Testis (tissue), 3 donors: ENCODE measurements around the gene RNF166. TPM values are rescaled to one million over a fixed set of nuclear protein-coding genes. Genes with fewer than 3 reads are reported as not detected.

Experiments used
- DNase-seq: peaks from one replicate; pipeline ENCODE4 v3.0.0-alpha.2; 2019
- H3K27ac ChIP-seq, 2 donors: fragments of 200-600 bp; sonication (generic); one replicate each; pipeline ENCODE4 v1.5.1; 2019
- H3K27me3 ChIP-seq: fragments of 200-600 bp; sonication (generic); one replicate; pipeline ENCODE4 v1.5.1; 2019
- H3K36me3 ChIP-seq: fragments of 200-600 bp; sonication (generic); one replicate; pipeline ENCODE4 v1.5.1; 2017; ENCODE audit warnings: low read depth; ENCODE audit errors: missing control alignments
- H3K4me1 ChIP-seq: fragments of 200-600 bp; sonication (generic); one replicate; pipeline ENCODE4 v1.5.1; 2019
- H3K4me3 ChIP-seq, 2 donors: fragments of 200-600 bp; sonication (generic); one replicate each; pipeline ENCODE4 v1.5.1; 2017 to 2019
- H3K9me3 ChIP-seq: fragments of 200-600 bp; sonication (generic); one replicate; pipeline ENCODE4 v1.5.1; 2017
- CTCF ChIP-seq, 3 experiments: fragments of 450-650 bp in 2 of 3; fragments of 200-600 bp in 1 of 3; sonication (generic) in 1 of 3; IDR thresholded peaks; one replicate each; pipeline ENCODE4 v1.5.1; 2016 to 2019; ENCODE audit warnings: antibody characterized with exemption in 3 of 3, mild to moderate bottlenecking in 2 of 3, moderate library complexity in 1 of 3
- POLR2A ChIP-seq: fragments of 450-650 bp; IDR thresholded peaks from one replicate; pipeline ENCODE4 v1.6.1; 2017; ENCODE audit warnings: antibody characterized with exemption, mild to moderate bottlenecking, moderate library complexity
- WGBS, 2 donors: methylation state at CpG; one replicate each; pipeline ENCODE4 v1.1.5; 2018; 5-methylcytosine and 5-hydroxymethylcytosine counted together
- intact Hi-C: fragments of 100-400 bp; cut with DNase I; formaldehyde crosslinking; loops from one replicate; pipeline ENCODE4 v1.15.1; 2023; ENCODE audit warnings: low total_unique reads
- polyA plus RNA-seq: library from polyadenylated mRNA; stranded (reverse); fragments of 350-450 nt; fragmentation: Illumina TruSeq; extraction: RNeasy Lipid Tissue Mini Kit (QIAGEN cat#74804); gene quantifications from one replicate; pipeline ENCODE4 v1.2.3, GENCODE V29; 2014; ENCODE audit warnings: low read depth, low replicate concordance; ENCODE audit not compliant: insufficient read depth
- total RNA-seq, 2 donors: library from RNA; depleted of rRNA; stranded (reverse); fragments of >200 nt; gene quantifications; one replicate each; pipeline ENCODE4 v1.2.3, GENCODE V29; 2016

RNF166 gene
- total and polyA plus RNA-seq, 3 donors from 2014 or later: 18.3 to 41.3 (median 37.4) TPM

- DNase-seq: no peak
- Histone ChIP-seq H3K9me3 (no peaks in the 10 kb centered on the region), H3K27ac (no peak overlapping the region), H3K4me1 (peaks cover 12% of the 10 kb centered on the region), H3K4me3 (no peak overlapping the region), H3K36me3 (no peaks in the 10 kb centered on the region), H3K27me3 (no peaks in the 10 kb centered on the region)
- intact Hi-C loops: loop anchor here (5.0 to 10.0 kb wide), 2 partner anchors 42 to 425 kb away; no protein-coding TSS in a partner anchor
- whole genome bisulfite sequencing, 2 donors: 80 to 96% methylated on average over 2 to 33 of the region's 33 CpGs
- no peak for TF ChIP-seq CTCF (IDR thresholded peaks at IDR 0.05)
- TF ChIP-seq POLR2A: no peak
Observed at GRCh38 chr16:88739977-88740726, 33.9 kb upstream of the RNF166 start.

- Histone ChIP-seq H3K36me3 (no peaks in the 10 kb centered on the region), H3K4me1 (peaks cover 7% of the 10 kb centered on the region), H3K4me3 (no peak overlapping the region), H3K9me3 (no peaks in the 10 kb centered on the region), H3K27ac (no peak overlapping the region), H3K27me3 (no peaks in the 10 kb centered on the region)
- intact Hi-C loops: loop anchor here (10.0 kb wide), 1 partner anchor 425 kb away; no protein-coding TSS in a partner anchor
- DNase-seq: no peak
- WGBS, 2 donors: 92 to 94% methylated on average over 9 to 22 of the region's 22 CpGs
- TF ChIP-seq POLR2A: no peak
Observed at GRCh38 chr16:88739139-88739976, 33.1 kb upstream of the RNF166 start.

GRCh38 chr16:88738151-88739084 is 32.2 kb upstream of the RNF166 start:
- Histone ChIP-seq H3K4me3 (no peak overlapping the region), H3K27ac (no peak overlapping the region), H3K4me1 (no peaks in the 10 kb centered on the region), H3K36me3 (no peaks in the 10 kb centered on the region), H3K9me3 (no peaks in the 10 kb centered on the region), H3K27me3 (no peaks in the 10 kb centered on the region)
- DNase-seq: no peak
- intact Hi-C loops: loop anchor here (10.0 kb wide), 1 partner anchor 426 kb away; no protein-coding TSS in a partner anchor
- 79 to 85% methylated on average over 33 to 41 of the region's 41 CpGs for WGBS, 2 donors
- no peak for TF ChIP-seq POLR2A
- TF ChIP-seq CTCF (IDR thresholded peaks at IDR 0.05): no peak

GRCh38 chr16:88737298-88738150 is 31.3 kb upstream of the RNF166 start:
- intact Hi-C loops: loop anchor here (10.0 kb wide), 1 partner anchor 427 kb away; no protein-coding TSS in a partner anchor
- H3K4me3 ChIP-seq: no peak overlapping the region
- no peaks in the 10 kb centered on the region for H3K36me3 ChIP-seq
- TF ChIP-seq CTCF (IDR thresholded peaks at IDR 0.05) (peak; percentile 98 to 99 (median 99)), POLR2A (no peak)
- no peaks in the 10 kb centered on the region for H3K9me3 ChIP-seq
- peak; percentile 85 for DNase-seq
- no peaks in the 10 kb centered on the region for H3K4me1 ChIP-seq
- 49 to 77% methylated on average over 13 to 50 of the region's 54 CpGs for WGBS, 2 donors
- no peaks in the 10 kb centered on the region for H3K27me3 ChIP-seq
- H3K27ac ChIP-seq: no peak overlapping the region
